ENCODE measurements around the gene SCYGR2. TPM values are rescaled to one million over a fixed set of nuclear protein-coding genes. Genes with fewer than 3 reads are reported as not detected.

The SCYGR2 gene
- polyA plus RNA-seq, 2 donors: not detected

- Histone ChIP-seq H3K27me3 (ENCODE audit: control insufficient read depth in 1 of 2, insufficient read depth in 2 of 2, low read length in 2 of 2) (no peaks in the 10 kb centered on the region), H3K4me1 (ENCODE audit: control insufficient read depth in 2 of 2, insufficient read depth in 2 of 2, low read length in 1 of 2) (no peaks in the 10 kb centered on the region), H3K9me3 (ENCODE audit: control insufficient read depth in 2 of 2, insufficient read depth in 1 of 2, low read depth in 1 of 2, low read length in 1 of 2) (peaks cover 3 to 5% of the 10 kb centered on the region in 2 donors), H3K27ac (ENCODE audit: low read depth in 2 of 2, low read length in 1 of 2) (no peak overlapping the region), H3K4me3 (ENCODE audit: low read depth in 1 of 2, low read length in 2 of 2) (no peak overlapping the region), H3K36me3 (ENCODE audit: control insufficient read depth in 2 of 2, insufficient read depth in 2 of 2, low read length in 1 of 2) (no peaks in the 10 kb centered on the region)
- WGBS, 2 donors: 77 to 78% methylated on average over 2 of the region's 2 CpGs
Measured at GRCh38 chr2:227578642-227579041, 20.1 kb upstream of the SCYGR2 start.

DNA sequence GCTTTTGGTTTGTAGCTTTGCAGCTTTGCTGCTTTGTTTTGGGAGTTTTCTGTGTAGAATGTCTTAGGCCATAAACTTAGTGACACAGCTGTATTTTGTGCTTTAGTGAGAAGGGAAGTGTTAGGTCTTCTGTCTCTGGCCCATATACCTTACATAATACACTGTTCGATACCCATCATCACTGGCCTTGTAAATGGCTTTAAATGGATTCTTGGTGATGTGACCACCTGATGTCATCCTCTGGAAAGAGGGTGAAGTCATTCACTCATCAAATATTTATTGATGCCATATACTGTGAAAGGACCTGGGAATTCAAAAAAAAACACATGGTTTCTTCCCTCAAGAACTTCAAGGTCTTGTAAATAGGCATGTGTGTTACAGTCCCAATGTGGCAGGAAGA lies 18.9 kb upstream of the SCYGR2 start:
- Histone ChIP-seq H3K9me3 (ENCODE audit: control insufficient read depth in 2 of 2, insufficient read depth in 1 of 2, low read depth in 1 of 2, low read length in 1 of 2) (peaks cover 3 to 5% of the 10 kb centered on the region in 2 donors), H3K4me3 (ENCODE audit: low read depth in 1 of 2, low read length in 2 of 2) (no peak overlapping the region), H3K27me3 (ENCODE audit: control insufficient read depth in 1 of 2, insufficient read depth in 2 of 2, low read length in 2 of 2) (no peaks in the 10 kb centered on the region), H3K4me1 (ENCODE audit: control insufficient read depth in 2 of 2, insufficient read depth in 2 of 2, low read length in 1 of 2) (no peaks in the 10 kb centered on the region), H3K27ac (ENCODE audit: low read depth in 2 of 2, low read length in 1 of 2) (no peak overlapping the region), H3K36me3 (ENCODE audit: control insufficient read depth in 2 of 2, insufficient read depth in 2 of 2, low read length in 1 of 2) (no peaks in the 10 kb centered on the region)
- WGBS, 2 donors: 87 to 96% methylated on average over 1 of the region's 1 CpG

DNA sequence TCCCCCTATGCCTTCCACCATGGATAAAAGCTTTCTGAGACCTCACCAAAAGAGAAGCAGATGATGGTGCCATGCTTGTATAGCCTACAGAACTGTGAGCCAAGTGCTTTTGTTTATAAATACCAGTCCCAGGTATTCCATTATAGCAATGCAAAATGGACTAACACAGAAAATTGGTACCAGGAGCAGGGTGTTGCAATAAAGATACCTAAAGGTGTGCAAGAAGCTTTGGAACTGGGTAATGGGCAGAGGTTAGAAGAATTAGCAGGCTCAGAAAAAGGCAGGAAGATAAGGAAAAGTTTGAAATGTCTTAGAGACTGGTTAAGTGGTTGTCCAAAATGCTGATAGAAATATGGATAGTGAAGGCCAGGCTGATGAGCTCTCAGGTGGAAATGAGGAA lies 16.3 kb upstream of the SCYGR2 start:
- no peaks in the 10 kb centered on the region for H3K4me1 ChIP-seq (ENCODE audit: control insufficient read depth in 2 of 2, insufficient read depth in 2 of 2, low read length in 1 of 2)
- H3K36me3 ChIP-seq (ENCODE audit: control insufficient read depth in 2 of 2, insufficient read depth in 2 of 2, low read length in 1 of 2): no peaks in the 10 kb centered on the region
- H3K4me3 ChIP-seq (ENCODE audit: low read depth in 1 of 2, low read length in 2 of 2): no peak overlapping the region
- H3K27me3 ChIP-seq (ENCODE audit: control insufficient read depth in 1 of 2, insufficient read depth in 2 of 2, low read length in 2 of 2): no peaks in the 10 kb centered on the region
- H3K27ac ChIP-seq (ENCODE audit: low read depth in 2 of 2, low read length in 1 of 2): no peak overlapping the region
- peaks cover 3 to 5% of the 10 kb centered on the region in 2 donors for H3K9me3 ChIP-seq (ENCODE audit: control insufficient read depth in 2 of 2, insufficient read depth in 1 of 2, low read depth in 1 of 2, low read length in 1 of 2)

DNA sequence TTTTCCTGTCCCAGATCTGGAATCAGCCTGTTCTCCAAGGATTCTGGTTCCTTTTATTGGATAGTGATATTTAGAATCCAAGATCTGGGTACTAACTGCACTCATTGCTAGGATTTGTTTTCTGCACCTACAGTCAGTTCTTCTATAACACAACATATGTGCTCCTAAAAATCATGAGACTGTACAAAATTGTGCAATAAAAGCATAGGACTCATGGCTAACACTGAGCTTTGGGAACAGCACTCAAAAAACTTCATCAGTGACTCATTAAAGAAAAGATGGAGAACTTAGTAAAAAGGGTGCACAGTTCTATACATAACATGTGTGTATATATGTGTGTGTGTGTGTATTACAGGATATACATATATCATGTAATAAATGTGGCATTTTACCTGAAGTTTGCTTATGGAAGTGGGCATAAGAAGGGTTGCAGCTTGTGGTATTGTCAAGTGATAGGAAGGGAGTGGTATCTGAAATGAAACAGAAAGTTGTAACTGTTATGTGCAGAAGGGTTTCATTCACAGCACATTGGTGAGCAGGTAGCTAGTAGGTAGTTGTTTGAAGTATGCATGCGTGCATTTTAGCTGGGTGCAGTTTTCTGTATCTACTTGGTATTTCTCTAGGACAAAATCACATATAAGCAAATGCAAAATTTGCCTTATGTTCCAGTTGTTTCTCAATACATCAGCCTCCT lies 5.9 kb upstream of the SCYGR2 start:
- whole genome bisulfite sequencing, 2 donors: 90 to 91% methylated on average over 1 of the region's 1 CpG
- Histone ChIP-seq H3K9me3 (ENCODE audit: control insufficient read depth in 2 of 2, insufficient read depth in 1 of 2, low read depth in 1 of 2, low read length in 1 of 2) (no peaks in the 10 kb centered on the region), H3K27me3 (ENCODE audit: control insufficient read depth in 1 of 2, insufficient read depth in 2 of 2, low read length in 2 of 2) (no peaks in the 10 kb centered on the region)

DNA sequence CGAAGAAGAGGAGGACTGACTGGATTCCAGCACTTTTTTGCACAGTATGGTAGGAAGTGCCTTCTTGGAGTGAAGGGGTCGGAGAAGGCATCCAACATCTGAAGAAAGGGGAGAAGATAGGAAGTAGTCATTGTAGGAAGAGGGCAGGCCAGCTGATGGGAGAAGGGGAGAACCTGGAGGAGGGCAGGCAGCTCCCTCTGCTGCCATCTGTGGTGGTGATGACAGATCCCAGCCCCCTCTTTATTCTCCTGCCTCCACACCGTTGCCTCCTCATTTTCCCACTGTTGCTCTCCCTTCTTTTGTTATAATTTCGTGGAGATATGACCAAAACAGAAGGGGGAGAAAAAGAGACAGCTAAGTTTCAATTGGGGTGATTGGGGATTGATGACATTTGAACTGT lies 2.9 kb upstream of the SCYGR2 start:
- Histone ChIP-seq H3K4me1 (ENCODE audit: control insufficient read depth in 2 of 2, insufficient read depth in 2 of 2, low read length in 1 of 2) (no peaks in the 10 kb centered on the region), H3K4me3 (ENCODE audit: low read depth in 1 of 2, low read length in 2 of 2) (no peak overlapping the region), H3K36me3 (ENCODE audit: control insufficient read depth in 2 of 2, insufficient read depth in 2 of 2, low read length in 1 of 2) (no peaks in the 10 kb centered on the region), H3K27me3 (ENCODE audit: control insufficient read depth in 1 of 2, insufficient read depth in 2 of 2, low read length in 2 of 2) (no peaks in the 10 kb centered on the region), H3K9me3 (ENCODE audit: control insufficient read depth in 2 of 2, insufficient read depth in 1 of 2, low read depth in 1 of 2, low read length in 1 of 2) (no peaks in the 10 kb centered on the region), H3K27ac (ENCODE audit: low read depth in 2 of 2, low read length in 1 of 2) (no peak overlapping the region)
- WGBS, 2 donors: 50 to 67% methylated on average over 3 to 4 of the region's 4 CpGs

More for the DNA sequence above, 5.9 kb upstream of the SCYGR2 start:
- Histone ChIP-seq H3K4me3 (ENCODE audit: low read depth in 1 of 2, low read length in 2 of 2) (no peak overlapping the region), H3K27ac (ENCODE audit: low read depth in 2 of 2, low read length in 1 of 2) (no peak overlapping the region), H3K4me1 (ENCODE audit: control insufficient read depth in 2 of 2, insufficient read depth in 2 of 2, low read length in 1 of 2) (no peaks in the 10 kb centered on the region), H3K36me3 (ENCODE audit: control insufficient read depth in 2 of 2, insufficient read depth in 2 of 2, low read length in 1 of 2) (no peaks in the 10 kb centered on the region)

GRCh38 chr2:227597036-227597435 lies 1.7 kb upstream of the SCYGR2 start:
- H3K27ac ChIP-seq (ENCODE audit: low read depth in 2 of 2, low read length in 1 of 2): no peak overlapping the region
- no peak overlapping the region for H3K4me3 ChIP-seq (ENCODE audit: low read depth in 1 of 2, low read length in 2 of 2)
- no peaks in the 10 kb centered on the region for H3K27me3 ChIP-seq (ENCODE audit: control insufficient read depth in 1 of 2, insufficient read depth in 2 of 2, low read length in 2 of 2)
- no peaks in the 10 kb centered on the region for H3K4me1 ChIP-seq (ENCODE audit: control insufficient read depth in 2 of 2, insufficient read depth in 2 of 2, low read length in 1 of 2)
- no peaks in the 10 kb centered on the region for H3K36me3 ChIP-seq (ENCODE audit: control insufficient read depth in 2 of 2, insufficient read depth in 2 of 2, low read length in 1 of 2)
- no peaks in the 10 kb centered on the region for H3K9me3 ChIP-seq (ENCODE audit: control insufficient read depth in 2 of 2, insufficient read depth in 1 of 2, low read depth in 1 of 2, low read length in 1 of 2)

DNA sequence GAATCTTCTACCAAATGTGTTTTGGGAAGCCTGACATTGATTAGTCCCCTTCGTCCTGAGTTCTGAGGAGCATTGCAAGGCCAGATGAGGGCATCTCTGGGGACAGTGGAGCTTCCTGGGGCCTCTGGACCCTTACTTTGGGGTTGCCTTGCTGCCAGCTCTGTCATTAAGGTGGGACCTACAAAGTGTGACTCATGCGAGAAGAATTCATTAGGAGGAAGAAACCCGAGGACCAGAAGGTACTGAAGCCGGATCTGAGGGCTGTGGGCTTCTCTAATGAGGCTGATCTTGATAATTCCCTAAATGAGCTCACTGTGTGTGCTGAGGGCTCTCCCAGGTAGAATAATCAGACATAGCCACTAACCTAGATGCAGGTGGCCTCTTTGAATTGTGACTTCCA lies 695 bp upstream of the SCYGR2 start:
- no peak overlapping the region for H3K27ac ChIP-seq (ENCODE audit: low read depth in 2 of 2, low read length in 1 of 2)

GRCh38 chr2:227602358-227602757 lies 3.7 kb downstream of the SCYGR2 start:
- H3K36me3 ChIP-seq (ENCODE audit: control insufficient read depth in 2 of 2, insufficient read depth in 2 of 2, low read length in 1 of 2): no peaks in the 10 kb centered on the region
- H3K27ac ChIP-seq (ENCODE audit: low read depth in 2 of 2, low read length in 1 of 2): no peak overlapping the region
- no peaks in the 10 kb centered on the region for H3K27me3 ChIP-seq (ENCODE audit: control insufficient read depth in 1 of 2, insufficient read depth in 2 of 2, low read length in 2 of 2)
- 78% methylated on average over 3 of the region's 3 CpGs for WGBS, 2 donors
- H3K4me3 ChIP-seq (ENCODE audit: low read depth in 1 of 2, low read length in 2 of 2): no peak overlapping the region
- H3K9me3 ChIP-seq (ENCODE audit: control insufficient read depth in 2 of 2, insufficient read depth in 1 of 2, low read depth in 1 of 2, low read length in 1 of 2): no peaks in the 10 kb centered on the region
- H3K4me1 ChIP-seq (ENCODE audit: control insufficient read depth in 2 of 2, insufficient read depth in 2 of 2, low read length in 1 of 2): no peaks in the 10 kb centered on the region

More for the DNA sequence above, 695 bp upstream of the SCYGR2 start:
- no peaks in the 10 kb centered on the region for H3K36me3 ChIP-seq (ENCODE audit: control insufficient read depth in 2 of 2, insufficient read depth in 2 of 2, low read length in 1 of 2)
- no peaks in the 10 kb centered on the region for H3K9me3 ChIP-seq (ENCODE audit: control insufficient read depth in 2 of 2, insufficient read depth in 1 of 2, low read depth in 1 of 2, low read length in 1 of 2)
- WGBS, 2 donors: 65 to 68% methylated on average over 4 of the region's 4 CpGs
- H3K4me3 ChIP-seq (ENCODE audit: low read depth in 1 of 2, low read length in 2 of 2): no peak overlapping the region
- no peaks in the 10 kb centered on the region for H3K4me1 ChIP-seq (ENCODE audit: control insufficient read depth in 2 of 2, insufficient read depth in 2 of 2, low read length in 1 of 2)
- H3K27me3 ChIP-seq (ENCODE audit: control insufficient read depth in 1 of 2, insufficient read depth in 2 of 2, low read length in 2 of 2): no peaks in the 10 kb centered on the region

DNA sequence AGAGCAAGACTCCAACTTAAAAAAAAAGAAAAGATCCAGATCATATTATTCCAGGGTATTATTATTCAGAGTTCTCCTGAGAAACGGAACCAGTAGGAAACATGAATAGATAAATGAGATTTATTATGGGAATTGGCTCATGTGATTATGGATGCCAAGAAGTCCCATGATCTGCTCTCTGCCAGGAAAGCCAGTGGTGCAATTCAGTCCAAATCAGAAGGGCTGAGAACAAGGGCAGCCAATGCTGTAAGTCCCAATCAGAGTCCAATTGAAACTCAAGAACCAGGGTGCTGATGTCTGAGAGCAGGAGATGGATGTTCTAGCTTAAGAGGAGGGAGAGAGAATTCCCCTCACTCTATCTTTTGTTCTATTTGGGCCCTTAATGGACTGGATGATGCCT lies 7.8 kb downstream of the SCYGR2 start:
- no peaks in the 10 kb centered on the region for H3K4me1 ChIP-seq (ENCODE audit: control insufficient read depth in 2 of 2, insufficient read depth in 2 of 2, low read length in 1 of 2)
- H3K27me3 ChIP-seq (ENCODE audit: control insufficient read depth in 1 of 2, insufficient read depth in 2 of 2, low read length in 2 of 2): no peaks in the 10 kb centered on the region
- no peak overlapping the region for H3K27ac ChIP-seq (ENCODE audit: low read depth in 2 of 2, low read length in 1 of 2)
- 72 to 86% methylated on average over 1 of the region's 1 CpG for WGBS, 2 donors
- no peaks in the 10 kb centered on the region for H3K9me3 ChIP-seq (ENCODE audit: control insufficient read depth in 2 of 2, insufficient read depth in 1 of 2, low read depth in 1 of 2, low read length in 1 of 2)
- no peaks in the 10 kb centered on the region for H3K36me3 ChIP-seq (ENCODE audit: control insufficient read depth in 2 of 2, insufficient read depth in 2 of 2, low read length in 1 of 2)
- no peak overlapping the region for H3K4me3 ChIP-seq (ENCODE audit: low read depth in 1 of 2, low read length in 2 of 2)

GRCh38 chr2:227607941-227608340 lies 9.2 kb downstream of the SCYGR2 start:
- H3K27me3 ChIP-seq (ENCODE audit: control insufficient read depth in 1 of 2, insufficient read depth in 2 of 2, low read length in 2 of 2): no peaks in the 10 kb centered on the region
- no peaks in the 10 kb centered on the region for H3K9me3 ChIP-seq (ENCODE audit: control insufficient read depth in 2 of 2, insufficient read depth in 1 of 2, low read depth in 1 of 2, low read length in 1 of 2)
- no peak overlapping the region for H3K4me3 ChIP-seq (ENCODE audit: low read depth in 1 of 2, low read length in 2 of 2)
- H3K4me1 ChIP-seq (ENCODE audit: control insufficient read depth in 2 of 2, insufficient read depth in 2 of 2, low read length in 1 of 2): no peaks in the 10 kb centered on the region
- no peaks in the 10 kb centered on the region for H3K36me3 ChIP-seq (ENCODE audit: control insufficient read depth in 2 of 2, insufficient read depth in 2 of 2, low read length in 1 of 2)
- WGBS, 2 donors: 59 to 65% methylated on average over 3 of the region's 3 CpGs
- H3K27ac ChIP-seq (ENCODE audit: low read depth in 2 of 2, low read length in 1 of 2): no peak overlapping the region

Data from esophagus (tissue), 2 donors.